Measurements from ENCODE around the gene ANKRD33. TPM values are rescaled to one million over a fixed set of nuclear protein-coding genes. Genes with fewer than 3 reads are reported as not detected.
A peak's percentile ranks its signal among the peaks of the same experiment; 100 is the strongest.

Gene ANKRD33
- total and polyA plus RNA-seq, 2 of the 4 experiments (the other 2 are of a cell fraction): under 0.01 to 0.03 TPM

- TF ChIP-seq CTCF (conservative IDR thresholded peaks at IDR 0.05; ENCODE audit: low read depth, low read length) (peak; percentile 31; the same call in 1 of the 2 replicates), SMC3 (IDR thresholded peaks at IDR 0.05; ENCODE audit: low read depth, low read length) (no peak; the same call in 1 of the 2 replicates), MXI1 (IDR thresholded peaks at IDR 0.05; ENCODE audit: borderline replicate concordance, low read depth, low read length) (no peak)
Measured at GRCh38 chr12:51889216-51890132, 1.6 kb downstream of the ANKRD33 start (continued).

All from IMR-90 (cell line).